CD4-positive, alpha-beta T cell treated with Interleukin-15 for 4 hours (primary cell): Measurements from ENCODE around the gene ZNF799.
"Not testable (repeated sequence)": the region's sequence is repeated elsewhere in the genome, so short reads cannot be mapped to it uniquely, and the experiment has no call there.

Experiments used
- DNase-seq: peaks from one replicate; pipeline ENCODE4 v3.0.0-alpha.2; 2020; ENCODE audit warnings: low spot score

The ZNF799 gene

DNA sequence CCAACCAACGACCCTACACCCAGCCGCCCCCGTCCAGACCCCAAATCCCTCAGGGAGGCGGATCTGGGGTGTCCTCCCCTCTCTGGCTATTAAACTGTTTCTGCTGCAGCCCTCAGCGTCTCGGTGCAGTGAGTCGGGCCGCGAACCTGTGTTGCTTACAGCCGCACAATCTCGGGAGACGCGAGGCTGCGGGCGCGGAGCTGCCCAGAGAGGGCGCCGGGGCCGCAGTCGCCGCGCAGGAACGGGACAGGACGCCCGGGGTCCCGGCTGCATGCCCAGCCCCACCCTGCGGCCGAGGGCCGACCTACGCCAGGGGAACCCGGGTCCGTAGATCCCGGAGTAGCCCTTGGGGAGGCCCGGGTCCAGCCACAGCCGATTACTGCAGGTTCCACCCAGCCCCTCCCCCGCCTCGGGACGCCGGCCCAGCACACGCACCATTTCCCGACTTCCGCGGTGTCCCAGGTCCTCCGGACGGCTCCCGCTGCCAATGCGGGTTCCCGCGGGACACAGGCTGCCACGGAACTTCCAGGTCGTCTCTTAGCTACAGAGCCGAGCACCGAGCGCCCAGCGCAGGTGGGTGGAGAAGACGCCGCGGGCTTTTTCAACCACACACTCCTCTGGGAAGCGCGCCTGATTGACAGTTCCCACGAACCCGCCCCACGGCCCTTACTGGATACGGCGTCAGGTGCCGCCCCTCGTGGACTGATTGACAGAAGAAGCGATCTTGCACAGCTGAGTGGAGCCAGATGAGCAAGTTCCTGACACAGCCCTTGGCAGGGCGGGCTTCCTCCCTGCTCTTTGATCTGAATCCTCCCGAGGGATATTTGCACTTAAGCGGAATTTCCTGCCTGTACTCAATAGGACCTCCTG, at the start of gene ZNF799:
Gene ZNF799, minus strand, starts transcription at position 639 of the 870 bp plus-strand sequence. Its CDS starts 201 bp downstream, at position 438.
- peak; percentile 82 for DNase-seq

DNA sequence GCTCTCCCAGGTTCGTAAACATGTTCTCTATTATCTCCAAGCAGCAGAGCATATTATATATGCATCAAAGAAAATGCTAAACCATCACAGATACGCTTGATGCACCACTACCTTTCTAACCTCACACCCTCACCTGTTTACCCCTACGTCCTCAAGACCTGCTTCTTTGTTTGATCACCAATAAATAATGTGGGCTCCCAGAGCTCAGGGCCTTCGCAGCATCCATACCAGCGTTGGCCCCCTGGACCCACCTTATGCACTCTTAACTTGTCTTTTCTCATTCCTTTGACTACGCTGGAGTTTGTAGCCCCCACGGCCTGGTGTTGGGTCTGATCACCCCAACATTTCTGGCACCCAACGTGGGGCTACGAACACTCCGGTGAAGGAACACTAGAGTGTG, 49.8 kb upstream of the ZNF799 start:
- DNase-seq, result no peak

- DNase-seq, result no peak
These were observed 47.7 kb upstream of the ZNF799 start for GRCh38 chr19:12448808-12449207.

DNA sequence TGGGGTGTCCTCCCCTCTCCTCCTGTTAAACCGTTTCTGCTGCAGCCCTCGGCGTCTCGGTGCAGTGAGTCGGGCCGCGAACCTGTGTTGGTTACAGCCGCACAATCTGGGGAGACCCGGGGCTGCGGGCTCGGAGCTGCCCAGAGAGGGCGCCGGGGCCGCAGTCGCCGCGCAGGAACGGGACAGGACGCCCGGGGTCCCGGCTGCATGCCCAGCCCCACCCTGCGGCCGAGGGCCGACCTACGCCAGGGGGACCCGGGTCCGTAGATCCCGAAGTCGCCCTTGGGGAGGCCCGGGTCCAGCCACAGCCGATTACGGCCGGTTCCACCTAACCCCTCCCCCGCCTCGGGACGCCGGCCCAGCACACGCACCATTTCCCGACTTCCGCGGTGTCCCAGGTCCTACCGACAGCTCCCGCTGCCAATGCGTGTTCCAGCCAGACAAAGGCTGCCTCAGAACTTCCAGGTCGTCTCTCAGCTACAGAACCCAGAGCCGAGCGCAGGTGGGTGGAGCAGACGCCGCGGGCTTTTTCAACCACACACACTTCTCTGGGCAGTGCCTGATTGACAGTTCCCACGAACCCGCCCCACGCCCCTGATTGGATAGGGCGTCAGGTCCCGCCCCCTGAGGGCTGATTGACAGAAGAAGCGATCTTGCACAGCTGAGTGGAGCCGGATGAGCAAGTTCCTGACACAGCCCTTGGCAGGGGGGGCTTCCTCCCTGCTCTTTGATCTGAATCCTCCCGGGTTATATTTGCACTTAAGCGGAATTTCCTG, 39.7 kb upstream of the ZNF799 start, which contains the start of gene ZNF443:
Gene ZNF443, minus strand, starts transcription at position 481 of the 776 bp plus-strand sequence. Its CDS starts 107 bp downstream, at position 374.
- peak; percentile 99 for DNase-seq

- peak; percentile 15 for DNase-seq
These were observed 38.8 kb upstream of the ZNF799 start for GRCh38 chr19:12439686-12440540.

DNA sequence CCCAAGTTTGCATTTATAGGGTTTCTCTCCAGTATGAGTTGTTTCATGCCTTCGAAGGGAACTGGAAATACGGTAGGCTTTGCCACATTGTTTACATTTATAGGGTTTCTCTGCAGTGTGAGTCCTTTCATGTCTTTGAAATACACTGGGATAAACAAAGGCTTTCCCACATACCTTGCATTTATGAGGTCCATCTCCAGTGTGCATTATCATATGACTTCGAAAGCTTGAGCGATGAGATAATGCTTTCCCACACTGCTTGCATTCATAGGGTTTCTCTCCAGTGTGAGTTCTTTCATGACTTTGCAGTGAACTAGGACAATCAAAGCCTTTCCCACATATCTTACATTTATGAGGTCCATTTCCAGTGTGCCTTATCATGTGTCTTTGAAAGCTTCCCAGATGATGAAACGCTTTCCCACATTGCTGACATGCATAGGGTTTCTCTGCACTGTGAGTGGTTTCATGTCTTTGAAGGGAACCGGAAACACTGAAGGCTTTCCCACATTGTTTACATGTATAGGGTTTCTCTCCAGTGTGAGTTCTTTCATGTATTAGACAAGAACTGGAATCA, 29.7 kb upstream of the ZNF799 start:
- not testable (repeated sequence) for DNase-seq

- DNase-seq, result no peak
These were observed 24.8 kb upstream of the ZNF799 start for GRCh38 chr19:12425888-12426274.

- no peak for DNase-seq
These were observed 24.3 kb upstream of the ZNF799 start for GRCh38 chr19:12425236-12425887.

GRCh38 chr19:12417273-12417672, 16.2 kb upstream of the ZNF799 start:
- not testable (repeated sequence) for DNase-seq

- no peak for DNase-seq
These were observed 10.8 kb upstream of the ZNF799 start for GRCh38 chr19:12411893-12412292.

- DNase-seq, result peak; percentile 2
These were observed 1.0 kb downstream of the ZNF799 start for GRCh38 chr19:12399901-12400632.

GRCh38 chr19:12391148-12391547, 9.9 kb downstream of the ZNF799 start:
- not testable (repeated sequence) for DNase-seq

DNA sequence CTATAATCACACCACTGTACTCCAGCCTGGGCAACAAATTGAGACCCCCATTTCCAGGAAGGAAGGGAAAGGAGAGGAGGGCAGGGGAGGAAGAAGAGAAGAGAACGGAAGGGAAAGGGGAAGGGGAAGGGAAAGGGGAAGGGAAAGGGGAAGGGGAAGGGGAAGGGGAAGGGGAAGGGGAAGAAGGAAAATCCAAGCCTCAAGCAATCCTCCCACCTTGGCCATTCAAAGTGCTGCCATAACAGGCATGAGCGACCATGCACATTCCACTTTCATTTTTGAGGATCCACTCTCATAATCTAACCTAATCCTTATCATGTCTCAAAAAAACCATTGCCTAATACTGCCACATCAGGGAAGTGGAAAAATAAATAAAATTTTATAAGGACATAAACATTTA, 14.7 kb downstream of the ZNF799 start:
- DNase-seq, result not testable (repeated sequence)

GRCh38 chr19:12380444-12380737, 20.7 kb downstream of the ZNF799 start:
- DNase-seq, result no peak

- DNase-seq, result no peak
These were observed 21.2 kb downstream of the ZNF799 start for GRCh38 chr19:12379732-12380443.

- DNase-seq, result no peak
These were observed 27.0 kb downstream of the ZNF799 start for GRCh38 chr19:12374026-12374425.

DNA sequence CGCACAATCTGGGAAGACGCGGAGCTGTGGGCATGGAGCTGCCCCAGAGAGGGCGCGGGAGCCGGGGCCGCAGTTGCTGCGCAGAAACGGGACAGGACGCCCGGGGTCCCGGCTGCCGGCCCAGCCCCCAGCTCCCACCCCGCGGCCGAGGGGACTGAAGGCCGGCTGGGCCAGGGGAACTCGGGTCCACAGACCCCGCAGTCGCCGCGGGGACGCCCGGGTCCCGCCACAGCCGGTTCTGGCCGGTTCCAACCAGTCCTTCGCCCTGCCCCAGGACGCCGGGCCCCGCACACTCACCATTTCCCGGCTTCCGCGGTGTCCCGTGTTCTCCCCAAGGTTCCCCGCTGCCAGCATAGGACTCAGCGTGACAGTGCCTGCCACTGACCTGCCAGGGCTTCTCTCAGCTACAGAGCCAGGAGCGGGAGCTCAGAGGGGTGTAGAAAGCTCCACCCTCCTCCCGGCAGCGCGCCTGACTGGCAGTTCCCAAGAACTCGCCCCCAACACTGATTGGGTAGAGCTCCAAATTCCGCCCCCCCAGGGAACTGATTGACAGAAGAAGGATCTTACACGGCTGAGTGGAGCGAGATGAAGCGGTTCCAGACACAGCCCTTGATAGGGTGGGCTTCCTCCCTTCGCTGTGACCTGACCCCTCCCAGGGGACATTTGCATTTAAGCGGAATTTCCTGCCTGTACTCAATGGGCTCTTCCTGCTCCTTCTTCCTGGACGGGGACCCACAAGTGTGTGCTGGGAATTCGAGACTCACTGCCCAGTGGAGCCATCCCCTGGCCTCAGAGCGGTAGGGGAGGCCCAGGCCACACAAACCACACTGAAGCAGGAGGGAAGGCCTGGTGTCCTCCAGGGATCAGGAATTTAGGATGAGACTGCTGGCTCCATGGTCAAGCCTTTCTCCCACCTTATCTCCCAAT, 35.6 kb downstream of the ZNF799 start, which contains the start of gene ZNF442:
Gene ZNF442, minus strand, starts transcription at position 448 of the 927 bp plus-strand sequence. CDS start 2,052 bp downstream, outside the sequence.
- DNase-seq, result peak; percentile 80

- no peak for DNase-seq
These were observed 36.5 kb downstream of the ZNF799 start for GRCh38 chr19:12364391-12365235.
